Ovary (tissue), 3 donors: Measurements from ENCODE around the gene CNTN5.

Experiments
- POLR2A ChIP-seq: fragments of 450-650 bp; IDR thresholded peaks from one replicate; pipeline ENCODE4 v1.6.1; 2017; ENCODE audit warnings: antibody characterized with exemption, mild to moderate bottlenecking, moderate library complexity
- TF ChIP-seq, protein P1 (sequence below), 3 donors: fragments of 450-650 bp in 2 of 3; fragments of 200-600 bp in 1 of 3; IDR thresholded peaks; one replicate each; pipeline versions ENCODE4 v1.5.1 to v1.8.0; 2016 to 2022; ENCODE audit warnings: antibody characterized with exemption in 3 of 3, mild to moderate bottlenecking in 1 of 3
- donor health status: DM: no; HTN: no; CAD: no.

DNA sequence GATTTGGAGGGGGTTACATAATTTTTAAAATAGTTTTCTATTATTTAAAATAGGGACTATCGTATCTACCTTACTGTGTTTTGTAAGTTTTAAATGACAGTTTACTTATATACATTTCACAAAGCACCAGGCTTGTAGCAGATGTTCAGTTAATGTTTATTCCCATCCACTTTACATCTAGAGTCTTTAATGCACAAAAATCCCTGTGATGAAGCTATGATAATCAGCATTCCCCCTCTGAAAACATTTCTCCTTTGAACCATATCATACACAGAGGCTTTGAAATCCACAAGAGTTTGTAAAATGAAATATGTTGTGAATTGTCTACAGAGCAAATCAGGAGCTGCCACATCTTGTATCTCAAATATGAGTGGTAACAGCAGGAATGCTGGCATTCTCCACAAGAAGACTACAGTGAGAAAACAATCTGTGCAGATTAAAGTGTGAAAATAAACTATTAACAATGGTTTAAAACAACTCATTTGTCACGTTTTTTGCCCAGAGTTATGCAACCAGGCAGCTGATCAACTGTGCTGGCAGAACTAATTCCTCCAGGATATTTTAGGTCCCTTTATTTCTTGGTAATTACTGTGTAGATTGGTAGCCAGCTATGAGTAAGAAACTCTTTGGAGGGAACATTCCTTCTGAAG lies 967.2 kb downstream of the CNTN5 start:
- TF ChIP-seq, protein P1, sequence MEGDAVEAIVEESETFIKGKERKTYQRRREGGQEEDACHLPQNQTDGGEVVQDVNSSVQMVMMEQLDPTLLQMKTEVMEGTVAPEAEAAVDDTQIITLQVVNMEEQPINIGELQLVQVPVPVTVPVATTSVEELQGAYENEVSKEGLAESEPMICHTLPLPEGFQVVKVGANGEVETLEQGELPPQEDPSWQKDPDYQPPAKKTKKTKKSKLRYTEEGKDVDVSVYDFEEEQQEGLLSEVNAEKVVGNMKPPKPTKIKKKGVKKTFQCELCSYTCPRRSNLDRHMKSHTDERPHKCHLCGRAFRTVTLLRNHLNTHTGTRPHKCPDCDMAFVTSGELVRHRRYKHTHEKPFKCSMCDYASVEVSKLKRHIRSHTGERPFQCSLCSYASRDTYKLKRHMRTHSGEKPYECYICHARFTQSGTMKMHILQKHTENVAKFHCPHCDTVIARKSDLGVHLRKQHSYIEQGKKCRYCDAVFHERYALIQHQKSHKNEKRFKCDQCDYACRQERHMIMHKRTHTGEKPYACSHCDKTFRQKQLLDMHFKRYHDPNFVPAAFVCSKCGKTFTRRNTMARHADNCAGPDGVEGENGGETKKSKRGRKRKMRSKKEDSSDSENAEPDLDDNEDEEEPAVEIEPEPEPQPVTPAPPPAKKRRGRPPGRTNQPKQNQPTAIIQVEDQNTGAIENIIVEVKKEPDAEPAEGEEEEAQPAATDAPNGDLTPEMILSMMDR (IDR thresholded peaks at IDR 0.05), result no peak
- TF ChIP-seq POLR2A, result no peak
